GM21717 (cell line): ENCODE results near the gene AP5S1.
"Not testable (repeated sequence)": the region's sequence is repeated elsewhere in the genome, so short reads cannot be mapped to it uniquely, and the experiment has no call there.

ENCODE experiments used
- ATAC-seq: cut with Tn5 transposase; IDR thresholded peaks from one replicate; pipeline ENCODE4 v1.9.1; 2021; ENCODE audit warnings: mild to moderate bottlenecking, moderate library complexity; ENCODE audit not compliant: unreplicated experiment

Gene AP5S1

DNA sequence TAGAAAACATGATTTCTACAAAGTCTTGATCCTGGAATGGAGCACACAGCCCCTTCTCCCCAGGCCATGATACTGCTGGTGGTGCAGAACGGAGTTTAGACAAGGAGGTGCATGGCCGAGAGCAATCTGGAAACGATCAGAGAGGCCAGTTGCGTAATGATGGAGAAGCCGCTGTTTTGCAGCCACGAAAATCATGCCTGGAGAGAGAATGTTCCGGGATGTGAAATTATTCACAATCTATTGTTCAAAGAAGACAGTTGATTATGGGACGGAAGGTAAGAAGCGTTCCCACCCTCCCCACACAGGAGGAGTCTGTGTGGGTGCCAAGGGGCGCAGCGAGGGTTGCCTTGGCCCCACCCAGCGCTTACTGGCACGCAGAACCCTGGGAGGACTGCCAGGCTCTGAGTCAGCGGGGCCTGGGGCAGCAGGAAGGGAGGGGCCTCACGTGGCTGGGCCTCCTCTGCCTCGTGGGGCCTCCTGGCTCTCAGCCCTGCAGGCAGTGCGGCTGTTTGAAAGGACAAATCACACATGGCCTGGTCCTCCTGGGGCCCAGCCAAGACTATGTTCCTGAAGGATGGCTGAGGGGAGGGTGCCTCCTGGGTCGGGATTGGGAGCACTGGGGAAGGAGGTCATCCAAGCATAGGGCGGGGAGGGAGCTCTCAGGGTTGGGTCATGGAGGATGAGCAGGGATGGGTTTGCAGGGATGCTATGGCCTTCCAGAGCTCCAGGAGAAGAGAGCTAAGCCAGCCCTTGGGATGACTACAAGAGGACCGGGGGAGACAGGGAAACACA, 8.7 kb upstream of the AP5S1 start:
- ATAC-seq, result no peak

DNA sequence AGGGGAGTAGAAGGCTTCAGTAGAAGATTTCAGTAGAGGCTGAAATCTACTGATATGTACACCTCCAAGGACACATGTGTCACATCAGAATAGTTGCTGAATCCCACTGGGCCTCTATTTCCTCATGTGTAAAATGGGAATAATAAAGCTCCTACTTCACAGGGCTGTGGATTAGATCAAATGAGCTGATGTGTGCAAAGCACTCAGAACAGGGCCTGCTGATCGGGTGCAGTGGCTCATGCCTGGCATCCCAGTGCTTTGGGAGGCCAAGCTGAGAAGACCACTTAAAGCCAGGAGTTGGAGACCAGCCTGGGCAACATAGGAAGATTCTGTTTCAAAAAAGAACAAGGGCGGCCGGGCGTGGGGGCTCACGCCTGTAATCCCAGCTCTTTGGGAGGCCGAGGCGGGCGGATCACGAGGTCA, 8.1 kb upstream of the AP5S1 start:
- no peak for ATAC-seq

DNA sequence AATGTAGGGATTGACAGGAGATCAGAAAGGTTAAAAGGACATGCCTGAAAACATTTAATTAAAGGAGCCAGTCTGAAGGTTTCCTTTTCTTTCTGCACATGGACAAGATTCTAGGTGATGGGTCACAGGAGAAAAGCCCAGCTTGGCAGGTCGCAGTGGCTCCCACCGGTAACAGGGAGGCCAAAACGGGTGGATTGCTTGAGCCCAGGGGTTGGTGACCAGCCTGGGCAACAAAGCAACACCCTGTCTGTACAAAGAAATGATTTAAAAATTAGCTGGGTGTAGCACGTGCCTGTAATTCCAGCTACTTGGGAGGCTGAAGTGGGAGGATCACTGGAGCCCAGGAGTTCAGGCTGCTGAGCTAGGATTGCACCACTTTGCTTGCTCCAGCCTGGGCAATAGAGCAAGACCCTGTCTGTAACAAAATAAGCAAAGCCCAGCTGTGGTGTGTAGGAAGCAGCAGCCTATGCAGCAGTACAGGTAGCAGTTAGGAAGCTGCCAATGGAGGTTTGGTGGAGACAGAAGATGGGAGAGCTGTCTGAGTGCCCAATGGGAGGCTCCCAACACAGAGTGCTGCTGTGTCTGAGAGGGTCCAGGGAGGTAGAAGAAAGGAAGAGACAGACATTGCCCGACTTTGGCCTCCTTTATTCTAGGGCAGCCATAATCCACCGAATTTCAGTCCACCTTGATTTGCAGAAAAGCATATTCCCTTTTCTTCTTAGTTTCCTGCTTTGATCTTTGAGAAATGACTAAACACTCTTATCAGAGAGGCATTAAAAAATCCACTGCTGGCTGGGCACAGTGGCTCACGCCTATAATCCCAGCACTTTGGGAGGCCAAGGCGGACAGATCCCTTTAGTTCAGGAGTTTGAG, 7.1 kb upstream of the AP5S1 start:
- no peak for ATAC-seq

DNA sequence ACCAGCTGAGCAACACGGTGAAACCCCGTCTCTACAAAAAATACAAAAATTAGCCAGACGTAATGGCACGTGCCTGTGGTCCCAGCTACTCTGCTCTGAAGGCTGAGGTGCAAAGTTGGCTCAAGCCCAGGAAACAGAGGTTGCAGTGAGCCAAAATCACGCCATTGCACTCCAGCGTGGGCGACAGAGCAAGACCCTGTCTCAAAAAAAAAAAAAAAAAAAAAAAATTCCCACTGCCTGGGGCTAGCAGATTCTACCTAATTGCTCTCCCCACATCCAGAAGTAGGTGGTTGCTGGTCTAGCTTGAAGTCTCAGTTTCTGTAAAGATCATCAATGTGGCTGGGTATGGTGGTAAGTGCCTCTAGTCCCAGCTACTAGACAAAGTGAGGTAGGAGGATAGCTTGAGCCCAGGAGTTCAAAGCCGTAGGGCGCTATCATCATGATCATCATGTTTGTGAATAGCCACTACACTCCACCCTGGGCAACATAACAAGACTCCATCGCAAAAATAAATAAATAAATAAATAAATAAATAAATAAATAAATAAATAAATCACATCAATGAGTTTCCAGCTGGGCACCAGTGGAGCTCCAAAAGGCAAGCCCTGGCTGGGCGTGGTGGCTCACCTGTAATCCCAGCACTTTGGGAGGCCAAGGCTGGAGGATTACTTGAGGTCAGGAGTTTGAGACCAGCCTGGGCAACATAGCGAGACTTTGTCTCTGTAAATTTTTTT, 6.3 kb upstream of the AP5S1 start:
- ATAC-seq, result no peak

DNA sequence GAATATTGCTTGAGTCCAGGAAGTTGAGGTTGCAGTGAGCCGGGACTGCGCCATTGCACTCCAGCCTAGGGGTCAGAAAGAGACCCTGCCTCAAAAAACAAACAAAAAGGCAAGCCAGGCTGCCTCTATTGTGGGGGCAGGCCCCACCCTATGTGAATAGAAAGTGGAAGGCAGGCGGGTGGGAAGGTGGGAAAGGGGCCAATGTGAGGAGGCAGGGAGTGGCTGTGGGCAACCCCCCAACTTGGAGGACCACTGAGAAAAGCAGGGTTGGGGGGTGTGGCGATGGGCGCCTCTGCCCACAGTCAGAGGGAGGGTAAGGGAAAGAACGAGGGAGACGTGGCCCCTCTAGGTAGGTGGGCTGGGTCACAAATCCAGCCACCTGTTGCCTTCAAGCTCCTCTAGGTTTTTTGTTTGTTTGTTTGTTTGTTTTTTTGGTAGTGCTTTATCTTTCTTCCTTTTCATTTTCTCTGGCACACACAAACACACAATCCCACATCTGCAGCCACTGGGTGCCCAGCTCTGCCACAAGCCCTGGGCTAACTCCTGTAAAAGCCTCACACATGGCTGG, 5.3 kb upstream of the AP5S1 start:
- no peak for ATAC-seq

DNA sequence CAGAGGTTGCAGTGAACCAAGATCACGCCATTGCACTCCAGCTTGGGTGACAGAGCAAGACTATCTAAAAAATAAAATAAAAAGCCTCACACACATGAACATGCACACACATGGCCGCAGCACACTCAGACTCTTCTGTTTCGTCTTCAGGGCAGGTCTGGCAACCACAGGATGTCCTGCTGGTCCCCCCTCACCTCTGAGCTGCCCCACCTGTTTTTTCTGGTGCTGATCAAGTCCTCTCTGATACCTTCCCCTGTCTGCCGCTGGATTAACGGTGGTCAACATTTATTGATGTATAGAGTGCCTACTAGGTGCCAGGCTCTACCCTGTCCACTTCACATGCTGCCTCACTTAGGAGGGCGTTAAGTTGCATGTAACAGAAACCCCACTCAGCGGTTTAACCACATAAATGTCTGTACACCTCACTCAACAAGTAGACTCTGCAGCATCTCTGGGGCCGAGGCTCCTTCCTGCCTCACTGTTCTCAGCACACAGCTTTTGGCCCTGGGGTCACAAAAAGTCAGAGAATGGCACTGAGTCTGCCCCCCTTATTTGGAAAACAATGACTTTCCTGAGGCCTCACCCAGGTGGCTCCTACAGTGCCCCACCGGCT, 4.5 kb upstream of the AP5S1 start:
- no peak for ATAC-seq

DNA sequence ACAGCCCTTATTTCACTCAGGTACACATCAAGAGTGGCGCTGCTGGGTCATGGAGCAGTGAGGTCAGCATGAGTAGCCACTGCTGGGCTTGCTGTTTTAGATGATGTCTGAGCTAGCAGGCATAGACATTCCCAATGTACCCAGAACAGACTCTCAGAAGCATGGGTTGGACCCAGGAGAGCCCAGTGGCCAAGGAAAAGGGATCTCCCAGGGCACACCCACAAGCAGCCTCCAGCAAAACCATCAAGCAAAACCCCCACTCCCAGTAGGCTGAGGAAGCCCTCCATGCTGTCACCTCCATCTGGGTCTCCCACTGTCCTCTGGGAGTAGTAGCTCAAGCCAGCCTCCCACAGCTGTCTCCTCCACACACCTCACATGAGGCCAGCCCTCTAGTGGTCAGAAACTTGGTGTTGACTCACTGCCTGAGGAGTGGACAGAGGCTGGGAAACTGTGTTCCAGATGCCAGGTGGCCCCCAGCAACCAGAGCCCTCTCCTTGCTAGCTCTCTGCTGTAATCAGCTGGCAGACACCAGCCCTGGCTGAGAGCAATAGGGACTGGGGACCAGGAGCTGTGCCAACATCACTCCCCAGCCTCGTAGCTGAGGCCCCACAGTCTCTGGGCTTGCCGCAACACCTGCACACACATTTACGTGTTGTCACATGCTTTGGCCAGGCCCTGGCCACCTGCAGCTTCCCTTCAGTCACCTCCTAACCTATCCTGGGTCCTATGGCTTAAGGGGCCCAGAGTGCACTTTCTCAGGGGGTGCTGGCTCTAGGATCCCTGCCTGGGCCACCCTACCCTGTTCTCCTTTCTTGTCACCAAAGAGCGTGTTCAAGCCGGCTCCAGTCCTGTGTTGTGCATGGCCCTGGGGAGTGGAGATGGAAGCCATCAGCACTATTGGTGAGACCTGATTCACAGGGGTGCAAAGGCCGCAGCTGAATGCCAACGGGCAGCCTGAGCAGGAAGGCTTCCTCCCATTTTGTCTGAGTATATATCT, 1.9 kb upstream of the AP5S1 start:
- ATAC-seq, result no peak

DNA sequence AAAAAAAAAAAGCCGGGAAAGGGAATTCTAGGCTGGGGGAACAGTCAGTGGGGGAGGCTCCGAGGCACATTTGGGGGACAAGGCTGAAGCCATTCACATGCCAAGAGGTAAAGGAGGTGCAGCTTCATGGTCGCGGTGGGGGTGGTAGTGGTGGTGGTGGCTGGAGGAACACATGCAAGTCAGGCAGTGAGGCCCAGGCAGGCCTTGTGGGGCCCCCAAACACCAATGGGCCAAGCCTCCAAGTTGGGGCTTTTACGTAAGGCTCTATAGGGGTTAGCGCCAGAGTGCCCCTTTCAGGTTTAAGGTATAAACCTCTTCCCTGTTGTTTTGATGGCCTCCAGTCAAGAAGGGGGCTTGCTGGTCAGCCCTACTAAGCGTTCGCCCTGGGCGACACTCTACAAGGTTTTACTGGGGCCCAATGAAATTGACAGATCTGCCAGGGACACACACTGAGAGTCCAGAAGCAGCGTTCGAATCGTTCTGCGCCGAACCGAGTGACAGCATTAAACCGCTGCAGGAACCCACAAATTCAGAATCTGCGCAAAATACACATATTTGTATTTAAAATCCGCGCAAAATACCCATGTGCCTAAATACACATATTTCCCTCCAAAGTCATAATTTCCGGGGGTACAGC, 818 bp upstream of the AP5S1 start:
- no peak for ATAC-seq

DNA sequence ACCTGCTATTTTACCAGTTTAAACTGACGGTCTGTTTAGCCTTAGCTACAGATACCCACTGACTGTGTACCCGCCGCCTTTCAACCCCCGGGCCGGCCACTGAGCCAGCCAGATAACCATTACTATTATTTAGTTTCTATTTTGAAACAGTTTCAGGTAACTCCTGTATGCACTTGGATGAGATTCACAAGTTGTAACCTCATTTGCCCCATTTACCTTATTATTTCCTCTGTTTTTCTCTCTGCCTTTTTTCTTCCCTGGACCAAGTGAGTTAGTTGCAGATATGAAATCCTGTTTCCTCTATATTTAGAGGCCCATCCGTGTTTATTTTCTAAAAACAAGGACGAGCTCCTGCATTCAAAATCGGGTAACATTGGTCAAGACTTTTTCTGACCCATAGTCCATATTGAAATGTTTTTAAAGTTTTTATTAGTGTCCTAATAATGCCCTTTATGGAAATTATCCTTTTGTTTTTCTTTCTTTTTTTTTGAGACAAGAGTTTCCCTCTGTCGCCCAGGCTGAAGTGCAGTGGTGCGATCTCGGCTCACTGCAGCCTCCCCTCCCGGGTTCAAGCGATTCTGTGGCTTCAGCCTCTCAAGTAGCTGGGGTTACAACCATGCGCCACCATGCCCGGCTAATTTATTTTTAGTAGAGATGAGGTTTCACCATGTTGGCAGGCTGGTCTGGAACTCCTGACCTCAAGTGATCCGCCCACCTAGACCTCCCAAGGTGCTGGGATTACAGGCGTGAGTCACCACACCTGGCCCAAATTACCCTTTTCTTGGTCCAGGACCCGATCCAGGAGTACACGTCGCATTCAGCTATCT, 767 bp downstream of the AP5S1 start:
- ATAC-seq, result no peak

DNA sequence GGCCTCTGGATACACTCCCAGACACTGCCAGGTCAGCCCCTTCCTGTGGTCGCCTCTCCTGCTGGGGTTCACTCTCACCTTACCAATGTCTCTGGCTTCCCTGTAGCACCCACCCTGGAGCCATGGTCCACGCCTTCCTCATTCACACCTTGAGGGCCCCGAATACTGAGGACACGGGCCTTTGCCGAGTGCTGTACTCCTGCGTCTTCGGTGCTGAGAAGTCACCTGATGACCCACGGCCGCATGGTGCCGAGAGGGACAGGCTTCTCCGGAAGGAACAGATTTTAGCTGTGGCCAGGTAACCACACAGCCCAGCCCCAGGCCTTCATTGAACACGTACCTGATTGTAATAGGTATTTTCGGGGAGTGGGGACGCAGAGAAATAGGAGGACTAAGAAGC, 1.6 kb downstream of the AP5S1 start:
- no peak for ATAC-seq

DNA sequence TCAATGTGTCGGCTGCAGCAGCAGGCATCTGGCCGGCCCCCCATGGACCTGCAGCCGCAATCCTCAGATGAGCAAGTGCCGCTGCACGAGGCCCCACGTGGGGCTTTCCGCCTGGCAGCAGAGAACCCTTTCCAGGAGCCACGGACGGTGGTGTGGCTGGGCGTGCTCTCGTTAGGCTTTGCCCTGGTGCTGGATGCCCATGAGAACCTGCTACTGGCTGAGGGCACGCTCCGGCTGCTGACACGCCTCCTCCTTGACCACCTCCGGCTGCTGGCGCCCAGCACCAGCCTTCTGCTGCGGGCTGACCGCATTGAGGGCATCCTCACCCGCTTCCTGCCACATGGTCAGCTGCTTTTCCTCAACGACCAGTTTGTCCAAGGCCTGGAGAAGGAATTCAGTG, 3.5 kb downstream of the AP5S1 start:
- no peak for ATAC-seq

DNA sequence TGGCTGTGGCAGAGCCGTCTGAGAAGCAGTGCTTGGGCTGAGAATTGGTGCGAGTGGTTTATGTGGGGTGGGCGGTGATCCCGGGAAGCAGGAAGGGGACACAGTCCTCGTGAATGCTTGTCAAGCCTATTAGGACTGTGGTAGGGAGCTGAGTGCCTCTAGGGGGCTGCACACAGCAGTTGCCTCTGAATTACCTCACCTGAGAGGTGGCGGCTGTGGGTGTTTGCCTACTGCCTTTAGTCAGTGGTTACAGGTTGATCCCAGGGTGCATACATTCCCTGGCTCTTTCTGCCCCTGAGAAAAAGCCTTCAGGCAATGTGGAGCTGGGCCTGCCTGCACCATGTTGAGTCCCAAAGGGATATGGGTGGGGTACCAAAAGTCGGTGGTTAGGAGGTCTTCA, 5.2 kb downstream of the AP5S1 start:
- no peak for ATAC-seq

DNA sequence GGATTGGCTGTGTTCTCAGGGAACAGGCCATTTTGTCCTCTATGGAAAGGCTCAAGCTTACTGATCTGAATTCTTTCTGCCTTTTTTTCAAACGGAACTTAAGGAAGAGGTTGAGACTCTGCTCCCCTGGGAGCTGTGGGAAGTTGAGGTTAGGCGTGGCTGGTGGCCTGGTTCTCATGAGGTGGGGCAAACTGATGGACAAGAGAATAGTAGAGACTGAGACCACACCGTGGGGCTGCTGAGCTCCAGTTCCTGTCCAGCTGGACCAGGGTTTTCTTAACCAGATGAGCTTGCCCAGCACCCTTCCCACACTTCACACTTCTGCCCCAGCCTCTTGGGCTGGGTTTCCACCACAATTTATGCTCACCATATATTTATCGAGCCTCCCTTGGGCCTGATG, 6.1 kb downstream of the AP5S1 start:
- no peak for ATAC-seq

DNA sequence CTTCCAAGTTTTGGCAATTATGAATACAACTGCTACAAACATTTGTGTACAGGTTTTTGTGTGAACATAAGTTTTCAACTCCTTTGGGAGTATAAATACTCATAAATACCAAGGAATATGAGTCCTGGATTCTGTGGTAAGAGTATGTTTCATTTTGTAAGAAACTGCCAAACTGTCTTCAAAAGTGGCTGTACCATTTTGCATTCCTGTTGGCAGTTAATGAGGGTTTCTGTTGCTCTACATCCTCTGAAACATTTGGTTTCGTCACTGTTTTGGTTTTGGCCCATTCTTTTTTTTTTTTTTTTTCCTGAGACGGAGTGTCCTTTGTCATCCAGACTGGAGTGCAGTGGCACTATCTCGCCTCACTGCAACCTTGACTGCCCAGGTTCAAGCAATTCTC, 8.5 kb downstream of the AP5S1 start:
- ATAC-seq, result no peak

DNA sequence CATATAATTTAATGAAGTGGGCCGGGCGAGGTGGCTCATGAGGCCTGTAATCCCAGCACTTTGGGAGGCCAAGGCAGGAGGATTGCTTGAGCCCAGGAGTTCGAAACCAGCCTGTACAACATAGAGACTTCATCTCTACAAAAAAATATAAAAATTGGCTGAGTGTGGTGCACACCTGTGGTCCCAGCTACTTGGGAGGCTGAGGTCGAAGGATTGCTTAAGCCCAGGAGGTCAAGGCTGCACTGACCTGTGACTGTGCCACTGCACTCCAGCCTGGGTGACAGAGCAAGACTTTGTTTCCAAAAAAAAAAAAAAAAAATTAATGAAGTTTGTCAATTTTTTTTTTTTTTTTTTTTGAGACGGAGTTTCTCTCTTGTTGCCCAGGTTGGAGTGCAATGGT, 9.5 kb downstream of the AP5S1 start:
- not testable (repeated sequence) for ATAC-seq

DNA sequence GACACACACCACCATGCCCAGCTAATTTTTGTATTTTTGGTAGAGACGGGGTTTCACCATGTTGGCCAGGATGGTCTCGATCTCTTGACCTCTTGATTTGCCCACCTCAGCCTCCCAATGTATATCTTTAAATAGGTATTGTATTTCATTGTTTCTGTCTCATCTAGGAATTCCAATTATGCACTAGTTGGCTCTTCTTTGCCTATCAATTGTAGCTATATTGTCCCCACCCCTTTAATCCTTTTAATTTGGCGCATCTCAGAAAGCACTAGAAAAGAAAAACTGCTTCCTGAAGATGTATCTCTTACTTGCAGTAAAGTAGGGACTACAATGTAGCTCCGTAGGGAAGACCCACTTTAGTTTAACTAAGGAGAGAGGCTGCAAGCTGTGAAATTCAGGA, 15.8 kb downstream of the AP5S1 start:
- ATAC-seq, result no peak

DNA sequence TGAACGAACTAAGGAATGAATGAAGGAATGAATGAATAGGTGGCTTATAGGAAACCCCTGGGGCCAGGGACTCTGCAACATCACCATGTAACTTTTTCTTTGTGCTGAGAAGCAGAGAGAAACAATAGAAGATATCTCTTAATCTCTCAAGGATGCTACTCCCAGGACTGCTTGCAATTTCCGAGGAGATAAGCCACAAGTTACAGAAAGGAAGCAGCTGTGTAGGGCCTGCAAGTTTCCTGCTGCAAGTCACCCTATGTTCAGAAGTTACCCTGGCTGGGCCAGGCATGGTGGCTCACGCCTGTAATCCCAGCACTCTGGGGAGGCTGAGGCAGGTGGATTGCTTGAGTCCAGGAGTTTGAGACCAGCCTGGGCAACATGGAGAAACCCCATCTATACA, 19.0 kb downstream of the AP5S1 start:
- ATAC-seq, result no peak

DNA sequence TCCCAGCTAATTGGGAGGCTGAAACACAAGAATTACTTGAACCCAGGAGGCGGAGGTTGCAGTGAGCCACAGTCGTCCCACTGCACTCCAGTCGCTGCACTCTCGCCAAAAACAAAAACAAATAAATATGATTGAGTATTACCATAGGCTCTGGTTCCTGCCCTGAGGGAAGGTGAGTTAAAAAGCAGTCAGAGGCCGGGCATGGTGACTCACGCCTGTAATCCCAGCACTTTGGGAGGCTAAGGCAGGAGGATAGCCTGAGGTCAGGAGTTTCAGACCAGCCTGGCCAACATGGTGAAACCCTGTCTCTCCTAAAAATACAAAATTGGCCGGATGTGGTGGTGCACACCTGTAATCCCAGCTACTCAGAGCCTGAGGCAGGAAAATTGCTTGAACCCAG, 19.9 kb downstream of the AP5S1 start:
- ATAC-seq, result not testable (repeated sequence)
